Type B pancreatic cell (in vitro differentiated cells): ENCODE data around the gene CAP1. TPM values are rescaled to one million over a fixed set of nuclear protein-coding genes. Genes with fewer than 3 reads are reported as not detected.

Experiments used
- DNase-seq: peaks from one replicate; pipeline ENCODE4 v3.0.0; 2021; ENCODE audit warnings: mixed read lengths; ENCODE audit not compliant: unreplicated experiment; ENCODE audit errors: extremely low spot score
- H3K27ac Mint-ChIP-seq: 2 replicates; pipeline ENCODE4 v1.8.0; 2021; ENCODE audit warnings: mild to moderate bottlenecking, mixed read lengths
- H3K27me3 Mint-ChIP-seq: 2 replicates; pipeline ENCODE4 v1.8.0; 2021; ENCODE audit warnings: mixed read lengths
- H3K36me3 Mint-ChIP-seq: 2 replicates; pipeline ENCODE4 v1.8.0; 2021; ENCODE audit warnings: mixed read lengths
- H3K4me1 Mint-ChIP-seq: one replicate; pipeline ENCODE4 v1.8.0; 2021; ENCODE audit warnings: mixed read lengths; ENCODE audit not compliant: unreplicated experiment
- H3K4me3 Mint-ChIP-seq: 2 replicates; pipeline ENCODE4 v1.8.0; 2021; ENCODE audit warnings: mild to moderate bottlenecking, mixed read lengths
- H3K9me3 Mint-ChIP-seq: 2 replicates; pipeline ENCODE4 v1.8.0; 2021; ENCODE audit warnings: mixed read lengths
- total RNA-seq: library from RNA; stranded (reverse); gene quantifications from 2 replicates; pipeline ENCODE4 v1.2.1, GENCODE V29; 2021; ENCODE audit warnings: low replicate concordance
- TF ChIP-seq, protein P1 (sequence below): fragments of 200-600 bp; sonication (generic); conservative IDR thresholded peaks from 2 replicates; pipeline ENCODE4 v1.5.0; 2021; ENCODE audit warnings: antibody characterized with exemption, mild to moderate bottlenecking

CAP1 gene
- total RNA-seq, 1 donor from 2014 or later = 210 TPM

- TF ChIP-seq, protein P1, sequence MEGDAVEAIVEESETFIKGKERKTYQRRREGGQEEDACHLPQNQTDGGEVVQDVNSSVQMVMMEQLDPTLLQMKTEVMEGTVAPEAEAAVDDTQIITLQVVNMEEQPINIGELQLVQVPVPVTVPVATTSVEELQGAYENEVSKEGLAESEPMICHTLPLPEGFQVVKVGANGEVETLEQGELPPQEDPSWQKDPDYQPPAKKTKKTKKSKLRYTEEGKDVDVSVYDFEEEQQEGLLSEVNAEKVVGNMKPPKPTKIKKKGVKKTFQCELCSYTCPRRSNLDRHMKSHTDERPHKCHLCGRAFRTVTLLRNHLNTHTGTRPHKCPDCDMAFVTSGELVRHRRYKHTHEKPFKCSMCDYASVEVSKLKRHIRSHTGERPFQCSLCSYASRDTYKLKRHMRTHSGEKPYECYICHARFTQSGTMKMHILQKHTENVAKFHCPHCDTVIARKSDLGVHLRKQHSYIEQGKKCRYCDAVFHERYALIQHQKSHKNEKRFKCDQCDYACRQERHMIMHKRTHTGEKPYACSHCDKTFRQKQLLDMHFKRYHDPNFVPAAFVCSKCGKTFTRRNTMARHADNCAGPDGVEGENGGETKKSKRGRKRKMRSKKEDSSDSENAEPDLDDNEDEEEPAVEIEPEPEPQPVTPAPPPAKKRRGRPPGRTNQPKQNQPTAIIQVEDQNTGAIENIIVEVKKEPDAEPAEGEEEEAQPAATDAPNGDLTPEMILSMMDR = no peak
- Mint-ChIP-seq H3K27ac (peak within 1 kb of the TSS; percentile 83), H3K27me3 (peaks cover 7% of the 10 kb centered on the region), H3K36me3 (peaks cover 3% of the 10 kb centered on the region), H3K9me3 (peaks cover 4% of the 10 kb centered on the region), H3K4me3 (peak within 1 kb of the TSS; percentile 97), H3K4me1 (peaks cover 29% of the 10 kb centered on the region)
- DNase-seq = peak; percentile 85
Observed at GRCh38 chr1:40096977-40097782, 56.7 kb downstream of the CAP1 start, which contains the start of gene PPT1. Gene PPT1, minus strand, starts transcription at chr1:40097252. Its CDS starts 14 bp downstream, at chr1:40097238.

DNA sequence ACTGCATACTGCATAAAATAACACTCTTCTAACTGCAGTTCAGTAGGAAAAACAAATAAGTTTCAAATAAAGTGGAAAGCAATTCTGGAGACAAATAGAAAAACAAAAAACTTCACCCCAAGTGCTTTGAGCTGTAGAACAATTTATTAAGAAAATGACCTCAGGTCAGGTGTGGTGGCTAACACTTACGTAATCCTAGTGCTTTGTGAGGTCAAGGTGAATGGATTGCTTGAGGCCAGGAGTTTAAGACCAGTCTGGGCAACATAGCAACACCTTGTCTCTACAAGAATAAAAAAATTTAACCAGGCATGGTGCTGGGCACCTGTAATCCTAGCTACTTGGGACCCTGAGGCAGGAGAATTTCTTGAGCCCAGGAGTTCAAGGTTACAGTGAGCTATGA, 61.5 kb downstream of the CAP1 start:
- no peaks in the 10 kb centered on the region for H3K36me3 Mint-ChIP-seq
- H3K9me3 Mint-ChIP-seq = peaks cover 8% of the 10 kb centered on the region
- DNase-seq = no peak
- H3K27ac Mint-ChIP-seq = no peak overlapping the region
- H3K4me3 Mint-ChIP-seq = no peak overlapping the region
- TF ChIP-seq, protein P1 = no peak
- peaks cover 5% of the 10 kb centered on the region for H3K4me1 Mint-ChIP-seq
- peaks cover 7% of the 10 kb centered on the region for H3K27me3 Mint-ChIP-seq

- TF ChIP-seq, protein P1 = no peak
- DNase-seq = no peak
- Mint-ChIP-seq H3K4me1 (peaks cover 4% of the 10 kb centered on the region), H3K9me3 (peaks cover 12% of the 10 kb centered on the region), H3K4me3 (no peak overlapping the region), H3K27me3 (peaks cover 10% of the 10 kb centered on the region), H3K27ac (no peak overlapping the region), H3K36me3 (no peaks in the 10 kb centered on the region)
Observed at GRCh38 chr1:40102896-40103295, 62.4 kb downstream of the CAP1 start.

GRCh38 chr1:40105028-40105427, 64.5 kb downstream of the CAP1 start:
- Mint-ChIP-seq H3K36me3 (no peaks in the 10 kb centered on the region), H3K4me1 (peaks cover 4% of the 10 kb centered on the region), H3K27me3 (peaks cover 8% of the 10 kb centered on the region), H3K9me3 (peaks cover 12% of the 10 kb centered on the region), H3K4me3 (no peak overlapping the region), H3K27ac (no peak overlapping the region)
- TF ChIP-seq, protein P1 = no peak
- DNase-seq = no peak

DNA sequence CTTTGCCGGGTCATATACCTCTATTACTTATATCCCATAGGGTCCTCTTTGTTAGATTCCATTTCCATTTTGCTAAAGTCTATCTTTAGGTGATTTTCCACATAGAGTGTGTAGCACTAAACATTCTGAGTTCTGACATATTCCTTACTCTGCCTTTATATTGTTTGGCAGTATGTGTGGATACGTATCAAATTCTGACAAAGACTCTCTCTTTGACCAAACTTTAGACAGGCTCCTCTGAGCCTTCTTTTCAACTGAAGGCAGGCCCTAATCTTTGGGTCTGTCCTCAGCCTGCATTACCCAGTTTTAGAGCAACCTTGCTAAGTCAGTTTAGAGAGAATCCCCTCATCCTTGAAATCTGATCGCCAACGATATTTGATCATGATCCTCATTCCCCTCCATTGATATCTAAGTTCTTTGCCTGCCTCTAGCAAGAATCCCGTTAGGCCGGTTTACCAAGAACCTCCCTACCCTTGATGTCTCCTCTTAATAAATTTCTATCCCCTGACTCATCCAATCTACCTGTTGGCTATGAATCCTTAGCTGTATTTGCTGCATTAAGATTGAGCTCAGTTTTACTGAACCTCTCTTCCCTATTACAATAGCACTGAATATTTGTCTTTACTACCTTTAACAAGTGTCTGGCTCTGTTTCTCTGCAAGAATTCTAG, 66.9 kb downstream of the CAP1 start:
- Mint-ChIP-seq H3K27ac (peak overlapping the region; percentile 97), H3K36me3 (no peaks in the 10 kb centered on the region), H3K9me3 (peaks cover 6% of the 10 kb centered on the region), H3K4me3 (peak overlapping the region; percentile 63), H3K4me1 (peaks cover 4% of the 10 kb centered on the region), H3K27me3 (peaks cover 10% of the 10 kb centered on the region)
- DNase-seq = no peak
- TF ChIP-seq, protein P1 = no peak
